SW480 (cell line): Measurements from ENCODE around the gene RARS1.

Experiments
- DNase-seq: peaks from one replicate; pipeline ENCODE4 v3.0.0-alpha.2; 2016; ENCODE audit warnings: low spot score

The RARS1 gene

GRCh38 chr5:168486136-168486879 lies at the start of gene RARS1:
TSS of gene RARS1 (plus strand) at chr5:168486471. CDS start at chr5:168486499, 28 bp downstream.
- peak; percentile 93 for DNase-seq

- no peak for DNase-seq
Measured at GRCh38 chr5:168438349-168438748, 47.9 kb upstream of the RARS1 start.

- no peak for DNase-seq
Measured at GRCh38 chr5:168443533-168443932, 42.7 kb upstream of the RARS1 start.

- no peak for DNase-seq
Measured at GRCh38 chr5:168443950-168444700, 42.1 kb upstream of the RARS1 start.

- DNase-seq, result no peak
Measured at GRCh38 chr5:168446983-168447619, 39.2 kb upstream of the RARS1 start.

- DNase-seq, result no peak
Measured at GRCh38 chr5:168447808-168448207, 38.5 kb upstream of the RARS1 start.

GRCh38 chr5:168449166-168449565 lies 37.1 kb upstream of the RARS1 start:
- DNase-seq, result no peak

- DNase-seq, result no peak
Measured at GRCh38 chr5:168451565-168451964, 34.7 kb upstream of the RARS1 start.

- no peak for DNase-seq
Measured at GRCh38 chr5:168455201-168455600, 31.1 kb upstream of the RARS1 start.

- DNase-seq, result no peak
Measured at GRCh38 chr5:168457542-168457941, 28.7 kb upstream of the RARS1 start.

- DNase-seq, result no peak
Measured at GRCh38 chr5:168460606-168461005, 25.7 kb upstream of the RARS1 start.

GRCh38 chr5:168463081-168463480 lies 23.2 kb upstream of the RARS1 start:
- DNase-seq, result no peak

- no peak for DNase-seq
Measured at GRCh38 chr5:168464214-168464613, 22.1 kb upstream of the RARS1 start.

- no peak for DNase-seq
Measured at GRCh38 chr5:168464641-168465040, 21.6 kb upstream of the RARS1 start.

GRCh38 chr5:168467755-168468330 lies 18.4 kb upstream of the RARS1 start:
- no peak for DNase-seq

- no peak for DNase-seq
Measured at GRCh38 chr5:168468836-168469235, 17.4 kb upstream of the RARS1 start.

- DNase-seq, result no peak
Measured at GRCh38 chr5:168469816-168470215, 16.5 kb upstream of the RARS1 start.

GRCh38 chr5:168471785-168472184 lies 14.5 kb upstream of the RARS1 start:
- DNase-seq, result no peak

- DNase-seq, result peak; percentile 74
Measured at GRCh38 chr5:168472329-168472728, 13.9 kb upstream of the RARS1 start.

GRCh38 chr5:168474319-168474718 lies 12.0 kb upstream of the RARS1 start:
- no peak for DNase-seq

- peak; percentile 71 for DNase-seq
Measured at GRCh38 chr5:168477060-168477459, 9.2 kb upstream of the RARS1 start.

- DNase-seq, result no peak
Measured at GRCh38 chr5:168479166-168479565, 7.1 kb upstream of the RARS1 start.

GRCh38 chr5:168480601-168481000 lies 5.7 kb upstream of the RARS1 start:
- no peak for DNase-seq
